Suppressor macrophage treated with lipopolysaccharide for 1 hour (primary cell): Measurements from ENCODE around the gene DENND10.
"Not testable (repeated sequence)": the region's sequence is repeated elsewhere in the genome, so short reads cannot be mapped to it uniquely, and the experiment has no call there.

Experiments used
- DNase-seq, 3 donors: peaks; one replicate each; pipeline ENCODE4 v3.0.0-alpha.2; 2020 to 2022

DENND10 gene

DNA sequence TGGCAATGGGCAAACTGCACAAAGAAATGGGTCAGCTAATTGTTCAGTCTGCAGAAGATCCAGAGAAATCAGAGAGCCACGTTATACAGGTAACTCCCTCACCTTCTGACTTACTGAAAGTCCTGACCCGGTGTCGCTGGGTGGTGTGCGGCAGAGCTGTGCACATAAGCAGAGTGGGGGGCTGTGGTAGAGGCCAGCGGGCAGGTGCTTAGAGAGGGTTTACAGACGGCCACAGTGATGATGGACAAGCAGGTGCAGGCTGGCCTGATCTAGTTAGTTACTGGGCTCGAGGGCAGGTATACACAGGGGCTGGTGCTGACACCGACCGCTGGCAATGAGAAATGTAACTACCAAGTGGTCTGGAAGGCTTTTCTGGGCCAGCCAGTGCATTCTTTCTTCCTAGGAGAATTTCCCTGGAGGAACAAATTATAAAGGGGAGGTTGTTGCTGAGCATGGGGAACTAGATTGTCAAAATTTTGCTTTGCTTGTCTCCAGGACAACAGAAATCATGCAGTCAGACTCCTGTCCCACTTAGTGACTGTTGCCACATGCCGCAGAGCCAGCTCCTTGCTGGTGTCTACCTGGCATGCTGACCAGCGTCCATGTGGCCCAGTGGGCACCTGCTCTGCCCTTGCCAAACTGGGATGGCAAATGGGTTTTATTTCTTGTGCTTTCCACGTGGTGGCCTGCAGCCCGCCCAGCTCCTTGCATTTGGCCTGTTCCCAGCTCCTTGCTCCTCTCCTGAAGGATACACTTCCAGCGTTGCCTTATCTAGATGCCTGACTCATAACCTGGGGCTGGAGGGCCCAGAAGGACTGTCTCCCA is 28.8 kb downstream of the DENND10 start:
- no peak for DNase-seq

DNA sequence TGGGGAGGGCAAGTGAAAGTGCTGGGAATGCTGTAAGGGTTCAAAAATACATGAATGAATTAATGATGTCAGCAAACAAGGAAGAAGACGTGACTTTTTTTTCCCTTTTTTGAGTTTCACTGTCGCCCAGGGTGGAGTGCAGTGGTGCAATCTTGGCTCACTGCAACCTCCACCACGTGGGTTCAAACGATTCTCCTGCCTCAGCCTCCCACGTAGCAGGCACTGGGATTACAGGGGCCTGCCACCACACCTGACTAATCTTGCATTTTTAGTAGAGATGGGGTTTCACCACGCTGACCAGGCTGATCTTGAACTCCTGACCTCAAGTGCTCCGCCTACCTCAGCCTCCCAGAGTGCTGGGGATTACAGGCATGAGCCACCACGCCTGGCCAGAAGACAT is 30.0 kb downstream of the DENND10 start:
- DNase-seq = peak; percentile 41 to 76 (median 60)

DNA sequence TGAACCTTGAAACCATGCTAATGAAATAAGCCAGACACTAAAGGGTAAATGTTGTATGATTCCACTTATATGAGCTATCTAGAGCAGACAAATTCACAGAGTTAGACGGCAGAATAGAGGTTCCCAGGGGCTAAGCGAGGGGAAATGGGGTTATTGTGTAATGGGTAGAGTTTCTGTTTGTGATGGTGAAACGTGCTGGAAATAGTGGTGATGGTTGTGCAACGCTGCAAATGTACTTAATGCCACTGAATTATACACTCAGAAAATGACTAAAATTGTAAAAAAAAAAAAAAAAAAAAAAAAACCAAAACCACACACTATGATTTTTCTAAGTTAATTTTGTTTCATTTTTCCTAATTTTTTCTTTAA is 31.6 kb downstream of the DENND10 start:
- DNase-seq = peak; percentile 71 to 88 (median 87)

DNA sequence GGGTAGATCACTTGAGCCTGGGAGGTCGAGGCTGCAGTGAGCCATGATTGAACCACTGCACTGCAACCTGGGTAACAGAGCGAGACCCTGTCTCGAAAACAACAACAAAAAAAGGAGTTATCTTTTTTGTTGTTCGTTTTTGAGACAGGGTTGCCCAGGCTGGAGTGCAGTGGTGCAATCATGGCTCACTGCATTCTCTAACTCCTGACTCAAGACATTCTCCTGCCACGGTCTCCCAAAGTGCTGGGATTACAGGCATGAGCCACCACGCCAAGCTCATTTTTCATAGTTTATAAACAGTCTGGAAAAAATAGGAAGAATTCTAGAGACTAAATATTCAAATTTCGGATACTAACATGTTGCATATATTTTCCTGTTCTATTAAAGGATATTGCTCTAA is 32.2 kb downstream of the DENND10 start:
- DNase-seq = no peak

DNA sequence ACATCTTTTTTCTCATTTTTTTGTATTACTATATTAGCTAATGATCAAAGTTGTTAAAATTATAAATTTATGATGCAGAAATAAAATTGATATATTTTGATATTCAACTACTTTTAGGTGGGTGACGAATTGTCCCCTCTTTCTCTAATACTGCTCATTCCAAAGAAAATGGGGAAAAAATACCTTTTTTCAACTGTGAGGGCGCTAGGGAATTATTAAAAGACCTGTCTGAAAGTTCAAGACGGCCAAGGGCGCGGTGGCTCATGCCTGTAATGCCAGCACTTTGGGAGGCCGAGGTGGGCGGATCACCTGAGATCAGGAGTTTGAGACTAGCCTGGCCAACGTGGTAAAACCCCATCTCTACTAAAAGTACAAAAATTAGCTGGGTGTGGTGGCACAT is 34.0 kb downstream of the DENND10 start:
- not testable (repeated sequence) for DNase-seq

DNA sequence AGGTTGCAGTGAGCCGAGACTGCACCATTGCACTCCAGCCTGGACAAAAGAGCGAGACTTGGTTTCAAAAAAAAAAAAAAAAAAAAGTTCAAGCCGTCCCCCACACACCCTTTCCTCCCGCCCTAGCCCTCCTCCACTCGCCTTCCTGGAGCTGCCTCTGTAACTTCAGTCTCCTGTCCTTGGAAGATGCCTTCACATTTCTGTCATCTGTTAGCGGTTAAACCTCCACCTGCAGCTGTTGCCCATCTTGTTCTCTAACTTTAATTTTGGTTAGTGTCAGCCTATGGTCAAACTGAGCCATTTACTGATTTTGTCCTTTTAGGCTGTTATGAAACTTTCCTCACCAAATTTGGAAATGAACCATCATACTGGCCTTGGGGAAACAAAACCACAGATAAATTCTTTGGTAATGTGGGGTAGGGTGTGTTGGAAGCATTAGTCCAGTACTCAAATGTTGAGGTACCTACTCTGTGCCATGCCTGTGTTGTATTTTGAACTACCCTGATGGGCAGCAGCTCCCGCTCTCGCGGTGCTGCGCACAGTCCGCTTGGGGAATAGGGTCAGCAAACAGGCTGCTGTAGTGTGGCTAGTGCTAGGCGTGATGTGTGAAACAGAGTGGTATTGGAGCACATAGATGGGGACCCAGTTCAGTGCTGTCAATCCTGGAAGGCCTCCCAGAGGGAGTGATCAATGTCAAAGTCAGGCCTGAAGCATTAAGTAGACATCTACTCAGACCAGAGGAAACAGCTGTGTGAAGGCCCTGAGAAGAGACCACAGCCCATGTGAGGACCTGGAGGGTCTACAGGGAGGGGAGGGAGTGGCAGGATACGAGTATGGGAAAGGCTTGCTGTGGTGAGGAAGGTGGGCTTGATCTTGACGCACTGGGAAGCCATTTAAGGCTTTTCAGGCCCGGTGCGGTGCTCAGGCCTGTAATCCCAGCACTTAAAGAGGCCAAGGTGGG is 34.7 kb downstream of the DENND10 start:
- DNase-seq = no peak

DNA sequence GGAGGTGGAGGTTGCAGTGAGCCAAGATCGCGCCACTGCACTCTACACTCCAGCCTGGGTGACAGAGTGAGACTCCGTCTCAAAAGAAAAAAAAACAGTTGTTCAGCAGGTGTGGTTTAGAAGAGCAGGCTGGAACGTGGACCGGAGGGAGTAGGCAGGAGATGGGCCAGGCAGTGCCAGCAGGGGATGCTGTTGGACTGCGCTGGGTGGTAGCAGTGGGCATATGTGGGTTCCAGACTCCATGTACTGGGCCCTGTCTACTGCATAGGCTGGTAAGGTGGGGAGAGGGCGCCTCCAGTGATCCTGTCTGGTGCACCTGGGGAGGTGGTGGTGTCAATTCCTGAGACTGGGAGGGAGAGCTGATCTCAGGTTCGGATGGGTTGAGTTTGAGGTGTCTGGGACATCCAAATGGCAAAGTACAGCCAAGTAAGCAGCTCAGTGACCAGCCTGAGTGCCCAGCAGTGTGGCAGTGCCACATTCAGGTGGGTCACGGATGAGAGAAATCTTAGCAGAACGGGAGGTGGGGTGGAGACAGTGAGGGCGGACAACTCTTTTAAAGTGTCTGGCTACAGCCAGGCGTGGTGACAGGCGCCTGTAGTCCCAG is 35.7 kb downstream of the DENND10 start:
- peak in 2 of 3 donors; percentile 30 to 33 for DNase-seq

DNA sequence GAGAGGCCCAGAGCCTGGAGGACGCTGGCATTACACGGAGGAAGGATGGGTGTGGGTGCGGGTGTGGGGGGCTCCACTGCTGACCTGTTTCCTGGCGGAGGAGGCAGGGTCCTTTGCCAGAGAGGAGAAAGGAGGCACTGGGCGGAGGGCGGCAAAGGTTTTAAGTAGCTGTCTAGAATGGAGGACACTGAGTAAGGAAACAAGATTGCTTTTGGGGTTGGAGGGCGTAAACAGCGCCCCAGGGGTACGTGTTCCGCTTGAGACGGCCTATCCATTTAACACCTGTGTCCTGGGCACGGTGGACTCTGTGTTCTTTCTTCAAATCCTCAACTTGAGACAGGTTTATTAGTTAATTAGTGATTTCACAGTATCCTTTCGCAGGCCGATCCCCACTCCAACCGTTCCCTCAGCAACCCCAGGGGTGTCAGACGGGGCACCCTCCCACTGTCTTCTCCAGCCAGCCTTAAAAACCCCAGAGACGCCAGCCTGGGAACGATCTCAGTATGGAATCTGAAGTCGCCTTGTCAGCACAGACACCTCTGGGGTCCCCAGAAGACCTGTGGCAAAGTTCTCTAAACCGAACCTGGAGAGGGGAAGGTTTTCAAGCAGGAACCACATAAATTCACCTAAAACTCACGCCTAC is 36.8 kb downstream of the DENND10 start:
- no peak for DNase-seq

DNA sequence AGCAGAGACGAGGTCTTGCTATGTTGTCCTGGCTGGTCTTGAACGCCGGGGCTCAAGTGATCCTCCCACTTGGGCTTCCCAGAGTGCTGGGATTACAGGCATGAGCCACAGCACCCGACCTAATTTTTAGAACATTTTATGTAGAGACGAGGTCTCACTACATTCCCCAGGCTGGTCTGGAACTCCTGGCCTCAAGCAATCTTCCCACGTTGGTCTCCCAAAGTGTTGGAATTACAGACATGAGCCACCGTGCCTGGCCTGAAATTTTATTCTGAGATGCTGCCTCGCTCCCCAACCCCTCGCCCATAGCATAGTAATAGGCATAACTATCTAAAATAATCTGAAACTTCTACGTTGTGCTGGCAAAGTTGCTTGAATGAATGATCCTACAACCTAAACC is 39.7 kb downstream of the DENND10 start:
- DNase-seq = no peak

DNA sequence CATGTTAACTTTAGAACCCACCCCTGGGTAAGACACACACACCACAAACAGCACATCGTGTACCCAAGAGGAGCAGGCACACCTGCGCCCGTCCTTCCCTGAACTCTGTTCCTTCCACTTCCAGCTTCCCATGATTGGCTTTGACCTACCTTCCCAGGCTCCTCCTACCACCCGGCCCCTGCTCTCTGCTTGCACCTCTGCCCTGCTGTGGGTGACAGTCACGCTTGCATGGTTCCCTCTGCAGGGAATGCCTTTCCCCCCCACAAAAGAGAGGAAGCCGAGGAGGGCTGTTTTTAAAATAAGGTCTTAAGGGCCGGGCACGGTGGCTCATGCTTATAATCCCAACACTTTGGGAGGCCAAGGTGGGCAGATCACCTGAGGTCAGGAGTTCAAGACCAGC is 45.2 kb downstream of the DENND10 start:
- DNase-seq = no peak

DNA sequence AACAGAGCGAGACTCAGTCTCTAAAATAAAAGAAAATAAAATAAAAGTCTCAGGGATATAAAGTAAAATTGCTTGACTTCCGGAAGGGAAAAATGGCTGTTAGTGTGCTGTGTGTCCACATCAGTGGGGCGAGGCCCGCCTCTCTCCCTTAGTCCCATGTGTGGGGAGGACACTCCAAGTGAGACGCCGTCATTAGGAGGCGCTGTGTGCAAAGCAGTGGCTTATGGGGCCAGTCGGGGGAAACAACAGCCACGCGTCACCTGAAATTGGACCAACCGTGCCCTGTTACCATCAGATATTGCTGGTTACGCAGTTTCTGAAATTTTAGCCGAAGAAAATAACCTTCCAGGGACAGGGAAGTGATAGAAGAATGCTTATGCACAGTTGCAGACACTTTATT is 45.8 kb downstream of the DENND10 start:
- DNase-seq = no peak

DNA sequence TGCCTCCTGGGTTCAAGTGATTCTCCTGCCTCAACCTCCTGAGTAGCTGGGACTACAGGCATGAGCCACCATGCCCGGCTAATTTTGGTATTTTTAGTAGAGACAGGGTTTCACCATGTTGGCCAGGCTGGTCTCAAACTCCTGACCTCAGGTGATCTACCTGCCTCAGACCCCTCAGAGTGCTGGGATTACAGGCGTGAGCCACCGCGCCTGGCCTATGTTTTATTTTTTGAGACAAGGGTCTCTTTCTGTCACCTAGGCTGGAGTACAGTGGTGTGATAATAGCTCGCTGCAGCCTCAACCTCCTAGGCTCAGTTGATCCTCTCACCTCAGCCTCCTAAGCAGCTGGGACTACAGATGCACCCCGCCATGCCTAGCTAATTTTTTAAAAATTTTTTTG is 47.7 kb downstream of the DENND10 start:
- not testable (repeated sequence) for DNase-seq

DNA sequence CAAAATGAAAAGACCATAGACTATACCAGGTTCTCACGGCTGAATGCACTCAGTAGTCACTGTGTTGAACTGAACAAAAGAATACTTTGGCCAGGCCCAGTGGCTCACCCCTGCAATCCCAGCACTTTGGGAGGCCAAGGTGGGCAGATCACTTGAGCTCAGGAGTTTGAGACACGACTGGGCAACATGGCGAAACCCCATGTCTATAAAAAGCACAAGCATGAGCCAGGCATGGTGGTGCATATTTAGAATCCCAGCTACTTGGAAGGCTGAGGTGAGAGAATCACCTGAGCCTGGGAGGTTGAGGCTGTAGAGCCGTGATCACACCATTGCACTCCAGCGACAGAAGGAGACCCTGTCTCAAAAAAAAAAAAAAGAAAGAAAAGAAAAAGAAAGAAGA is 49.1 kb downstream of the DENND10 start:
- no peak for DNase-seq

DNA sequence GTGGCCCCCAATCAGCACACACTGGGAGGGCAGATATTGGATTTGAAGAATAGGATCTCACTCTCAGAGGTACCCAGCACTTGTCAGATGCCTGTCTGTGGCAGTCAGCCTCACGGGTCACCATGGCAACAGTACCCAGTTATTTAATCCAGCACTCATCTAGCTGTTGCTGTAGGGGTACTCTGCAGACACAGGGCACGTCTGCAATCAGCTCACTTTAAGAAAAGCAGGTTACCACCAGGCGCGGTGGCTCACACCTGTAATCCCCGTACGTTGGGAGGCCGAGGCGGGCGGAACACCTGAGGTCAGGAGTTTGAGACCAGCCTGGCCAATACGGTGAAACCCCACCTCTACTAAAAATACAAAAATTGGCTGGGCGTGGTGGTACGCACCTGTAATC is 49.7 kb downstream of the DENND10 start:
- DNase-seq = no peak

DNA sequence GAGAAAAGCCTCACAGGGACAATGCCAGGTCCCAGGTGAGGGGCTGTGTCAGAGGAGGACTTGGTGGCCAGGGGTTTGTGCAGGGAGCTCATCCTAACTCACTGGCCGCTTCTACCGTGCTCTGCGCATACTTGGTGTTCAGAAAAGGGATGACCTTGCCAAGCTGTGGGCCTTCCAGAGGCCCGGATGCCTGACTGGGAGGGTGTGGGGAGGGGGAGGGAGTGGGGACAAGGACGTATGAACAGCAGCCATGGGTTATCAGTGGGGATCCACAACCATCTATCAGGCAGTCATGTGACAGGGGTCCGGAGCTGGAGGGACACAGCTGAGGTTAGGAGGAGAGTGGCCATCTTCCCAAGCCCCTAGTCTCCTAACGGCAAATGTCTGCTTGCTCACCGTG is 55.4 kb downstream of the DENND10 start:
- DNase-seq = no peak

DNA sequence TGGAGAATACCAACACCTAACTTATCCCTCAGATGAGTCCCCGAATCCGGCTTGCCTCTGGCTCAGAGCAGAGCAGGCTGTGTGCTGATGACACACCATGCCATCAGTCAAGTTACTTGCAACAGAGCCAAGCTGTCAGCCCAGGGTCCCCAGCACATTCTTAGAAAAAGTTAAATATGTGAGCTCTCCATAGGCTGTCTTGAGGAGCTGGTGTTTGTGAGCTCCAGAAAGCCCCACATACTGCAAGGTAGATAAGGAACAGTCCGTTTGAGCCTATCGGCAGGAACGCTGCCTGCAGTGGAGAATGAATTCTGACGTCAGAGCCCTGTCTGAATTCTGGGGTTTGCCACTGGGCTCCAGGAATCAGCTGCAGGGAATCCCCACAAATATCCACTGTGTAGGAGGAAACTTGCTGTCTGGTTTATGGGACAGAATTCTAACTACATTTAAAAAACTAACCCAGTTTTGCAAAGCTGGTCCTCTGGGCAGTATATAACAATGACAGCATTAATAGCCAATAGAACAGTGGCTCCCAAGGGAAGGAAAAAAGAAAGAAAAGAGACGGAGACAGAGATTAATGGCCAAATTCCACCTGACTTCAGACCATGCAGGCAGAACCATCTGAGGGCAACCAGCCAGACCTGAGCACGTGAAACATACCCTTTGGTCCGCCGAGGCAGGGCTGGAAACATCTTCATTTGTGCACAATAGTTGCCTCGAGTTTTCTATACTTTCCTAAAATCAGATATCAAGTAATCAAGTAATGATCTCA is 58.0 kb downstream of the DENND10 start:
- DNase-seq = peak; percentile 26 to 43 (median 38)

DNA sequence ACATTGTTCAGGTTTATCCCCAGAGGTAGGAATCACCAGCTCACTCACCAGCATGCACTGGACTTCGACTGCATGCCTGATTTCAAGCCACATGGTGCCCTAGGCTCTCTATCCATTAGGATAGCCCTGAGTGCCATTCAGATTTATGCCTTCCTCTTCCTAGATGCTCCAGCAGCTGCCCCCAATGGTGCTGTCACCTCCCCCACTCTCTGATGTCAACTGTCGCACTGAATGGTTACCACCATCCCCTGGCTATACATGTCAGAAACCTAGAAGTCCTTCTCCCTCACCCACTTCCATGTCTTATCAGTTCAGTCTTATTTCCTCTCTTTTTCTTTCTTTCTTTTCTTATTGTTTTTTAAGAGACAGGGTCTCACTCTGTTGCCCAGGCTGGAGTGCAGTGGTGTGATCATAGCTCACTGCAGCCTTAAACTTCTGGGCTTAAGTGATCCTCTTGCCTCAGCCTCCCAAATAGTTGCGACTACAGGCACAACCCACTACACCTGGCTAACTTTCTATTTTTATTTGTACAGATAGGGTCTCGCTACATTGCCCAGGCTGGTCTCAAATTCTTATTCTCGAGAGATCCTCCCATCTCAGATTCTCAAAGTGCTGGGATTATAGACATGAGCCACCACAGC is 58.7 kb downstream of the DENND10 start:
- DNase-seq = no peak

DNA sequence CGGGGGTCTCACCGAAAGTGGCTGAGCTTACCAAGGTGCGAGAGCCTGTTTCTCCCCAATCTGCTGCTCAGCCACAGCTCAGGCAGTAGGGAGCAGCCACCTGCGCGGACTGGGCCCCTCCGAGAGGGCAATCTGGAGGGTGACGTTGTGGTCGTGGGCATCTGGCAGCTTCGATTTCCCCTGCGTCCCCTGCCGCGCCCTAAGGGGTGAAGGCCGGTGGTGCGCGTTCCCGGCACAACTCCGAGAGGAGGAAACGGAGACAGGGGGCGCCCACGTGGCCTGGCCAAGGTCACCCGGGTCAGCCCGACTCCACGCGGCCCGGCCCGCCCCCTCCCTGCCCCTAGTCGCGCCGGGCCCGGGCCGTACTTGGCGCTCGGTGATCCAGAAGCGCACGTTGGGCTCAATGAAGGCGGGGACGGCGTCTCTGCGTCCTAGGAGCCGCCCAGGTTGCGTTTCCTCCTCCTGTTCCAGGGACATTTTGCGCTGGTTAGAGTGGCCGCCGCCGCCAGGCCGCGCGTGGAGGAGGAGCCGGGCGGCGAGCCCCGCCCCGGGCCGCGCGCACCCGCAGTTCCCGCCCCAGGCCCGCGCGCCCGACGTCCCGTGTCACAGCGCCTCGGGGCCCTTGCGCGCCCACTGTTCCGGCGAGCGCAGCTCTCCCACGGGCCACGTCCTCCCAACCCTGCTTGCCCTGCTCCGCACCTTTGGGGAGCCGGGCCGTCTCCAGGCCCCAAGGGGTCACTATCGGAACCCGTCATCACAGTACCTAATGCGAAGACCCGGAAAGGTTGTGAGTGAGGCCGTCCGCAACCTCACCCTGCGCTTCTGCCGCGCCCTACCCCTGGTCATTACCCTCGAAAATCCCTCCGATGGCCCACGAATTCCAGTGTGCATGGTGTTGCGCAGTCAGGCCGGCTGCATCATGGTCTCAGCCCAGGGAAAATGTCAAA is 61.5 kb downstream of the DENND10 start, which contains the start of gene SFXN4:
TSS of gene SFXN4 (minus strand) at position 544 of the 947 bp plus-strand sequence. CDS start at position 477, 67 bp downstream.
- DNase-seq = peak; percentile 81 to 95 (median 90)

DNA sequence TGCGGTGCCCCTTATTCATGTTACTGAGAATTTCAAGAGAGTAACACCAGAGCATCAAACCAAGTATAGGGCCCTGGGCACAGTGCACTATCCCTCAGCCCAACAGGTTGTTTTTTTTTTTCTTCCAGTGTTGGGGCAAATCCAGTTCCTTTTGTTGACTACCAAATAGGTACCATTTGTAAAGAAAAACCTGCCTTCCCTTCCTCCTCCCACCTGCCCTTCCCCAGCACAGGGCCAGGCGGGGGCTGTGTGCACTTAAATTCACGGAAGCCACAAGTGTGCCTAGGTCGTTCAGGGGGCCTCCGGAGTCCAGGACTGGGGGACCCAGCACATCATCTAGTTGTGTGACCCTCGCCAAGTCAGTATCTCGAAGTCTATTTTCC is 62.2 kb downstream of the DENND10 start:
- DNase-seq = no peak

DNA sequence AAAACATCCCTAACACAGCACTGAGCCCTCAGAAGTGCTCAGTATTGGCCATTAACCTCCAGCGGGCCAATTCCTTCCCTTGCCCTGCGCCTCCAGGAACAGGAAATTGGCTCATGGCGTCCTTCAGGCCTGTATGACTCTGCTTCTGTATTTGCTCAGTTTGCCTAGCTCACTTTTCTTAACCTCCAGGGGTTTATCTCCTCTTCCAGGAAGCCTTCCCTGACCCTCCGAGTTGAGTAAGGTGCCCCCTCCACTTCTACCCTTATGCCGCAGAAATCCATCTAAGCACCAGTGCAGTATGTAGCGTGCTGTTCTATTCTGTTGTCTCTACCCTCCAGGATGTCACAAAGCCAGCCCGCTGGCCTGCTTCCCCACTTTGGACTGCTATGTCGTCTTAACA is 62.7 kb downstream of the DENND10 start:
- peak; percentile 53 for DNase-seq
